Frontal cortex (tissue), 4 donors: ENCODE results near the gene PSMA2. TPM values are rescaled to one million over a fixed set of nuclear protein-coding genes. Genes with fewer than 3 reads are reported as not detected.
"Not testable (repeated sequence)": the region's sequence is repeated elsewhere in the genome, so short reads cannot be mapped to it uniquely, and the experiment has no call there.

ENCODE experiments used
- DNase-seq, 2 donors: peaks; one replicate each; pipeline ENCODE4 v3.0.0; 2012; ENCODE audit warnings: low spot score in 2 of 2
- FAIRE-seq: peaks from 2 replicates; lab custom pipeline; 2012; peaks lifted over from hg19 to GRCh38; lab: Jason Lieb, UNC
- total RNA-seq: library from RNA; depleted of rRNA; stranded (reverse); fragments of >200 nt; gene quantifications from one replicate; pipeline ENCODE4 v1.2.3, GENCODE V29; 2014
- donor health status: control.
- donor health status: control.
- donor health status: control.

Gene PSMA2
- total RNA-seq, 1 donor from 2014 or later, result 57.9 TPM

DNA sequence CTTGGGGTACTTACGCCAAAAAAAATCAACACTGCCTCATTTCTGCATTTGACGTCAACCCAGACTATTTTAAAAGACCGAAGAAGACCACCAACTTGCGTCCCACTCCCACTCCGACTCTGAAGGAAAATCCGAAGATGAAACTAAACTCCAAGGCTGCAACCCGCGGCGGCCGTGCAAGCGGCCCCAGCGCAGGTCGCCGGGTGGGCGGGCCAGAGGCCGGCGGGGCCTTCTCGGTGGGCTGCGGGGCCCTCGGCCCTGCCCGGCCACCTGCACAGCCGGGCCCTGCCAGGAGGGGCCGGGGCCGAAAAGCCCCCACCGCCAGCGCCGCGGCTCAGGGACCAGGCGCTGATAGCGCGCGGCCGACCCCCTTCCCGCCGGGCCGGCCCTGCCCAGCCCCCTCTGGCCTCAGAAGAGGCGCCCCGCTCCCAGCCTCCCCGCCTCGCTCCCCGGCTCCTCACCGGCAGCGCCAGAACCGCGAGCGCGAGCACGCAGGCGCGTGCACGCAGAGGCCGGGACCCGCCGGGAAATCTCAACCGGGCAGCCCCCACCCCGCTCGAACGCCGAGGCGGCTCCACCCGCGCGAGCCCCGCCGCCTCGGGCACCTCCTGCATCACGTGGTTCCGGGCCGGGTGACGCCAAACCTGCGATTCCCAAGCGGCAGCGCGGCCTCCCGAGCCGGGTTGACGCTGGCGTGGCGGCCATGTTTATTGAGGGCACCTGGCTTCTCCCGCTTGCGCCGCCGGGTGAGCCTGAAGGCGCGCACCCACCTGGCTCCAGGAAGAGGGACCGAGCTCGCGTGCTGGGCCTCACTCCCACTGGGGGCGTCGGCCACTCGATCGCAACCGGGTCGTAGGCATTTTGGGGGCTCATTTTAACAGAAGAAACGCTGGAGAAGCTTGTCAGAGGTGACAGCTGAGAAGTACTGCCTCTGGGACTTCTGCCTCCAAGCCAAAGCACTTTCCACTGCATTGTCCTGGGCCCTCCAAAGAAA lies 20.2 kb downstream of the PSMA2 start, which contains the start of gene C7orf25:
TSS of gene C7orf25 (minus strand) at position 617 of the 994 bp plus-strand sequence. CDS start 1,170 bp downstream, outside the sequence.
- DNase-seq (peak; percentile 95 to 97), FAIRE-seq (no peak)

DNA sequence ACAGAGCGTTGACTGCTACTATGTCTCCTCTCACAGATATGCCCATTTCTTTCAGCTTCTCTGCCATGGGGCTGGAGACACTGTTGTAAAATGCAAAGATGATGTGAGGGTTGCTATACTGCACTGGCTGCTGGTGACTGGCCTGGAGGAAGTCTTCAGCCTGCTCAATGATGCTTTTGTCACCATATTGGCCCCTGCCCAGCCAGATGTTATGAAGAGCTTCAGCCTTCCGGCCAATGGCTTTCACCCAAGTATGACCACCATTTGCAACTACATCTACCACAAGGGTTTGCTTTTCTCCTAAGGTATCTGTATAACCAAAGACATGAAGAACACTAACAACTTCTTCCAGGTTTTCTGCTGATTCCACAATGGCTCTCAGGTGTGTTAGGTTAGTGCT lies 21.7 kb downstream of the PSMA2 start:
- FAIRE-seq (no peak), DNase-seq (peak; percentile 14 to 37)

DNA sequence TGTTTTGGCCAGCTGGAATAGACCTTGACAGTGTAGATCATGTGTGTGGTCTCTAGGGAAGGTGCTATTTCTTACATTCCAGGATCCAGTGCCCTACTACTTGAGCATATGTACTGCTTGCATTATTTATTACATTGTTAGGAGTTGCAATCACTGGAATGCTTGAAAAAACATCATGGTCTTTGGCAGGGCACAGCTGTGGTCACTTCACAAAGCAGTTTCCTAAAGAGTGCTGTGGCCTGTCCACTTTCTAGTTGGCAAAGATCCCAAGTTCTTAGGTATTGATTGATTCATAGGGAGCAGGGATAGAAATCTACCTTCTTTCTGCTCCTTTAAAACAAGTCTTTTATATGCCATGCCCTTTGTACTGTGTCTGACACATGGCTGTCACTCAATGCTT lies 24.7 kb downstream of the PSMA2 start:
- DNase-seq, result no peak

DNA sequence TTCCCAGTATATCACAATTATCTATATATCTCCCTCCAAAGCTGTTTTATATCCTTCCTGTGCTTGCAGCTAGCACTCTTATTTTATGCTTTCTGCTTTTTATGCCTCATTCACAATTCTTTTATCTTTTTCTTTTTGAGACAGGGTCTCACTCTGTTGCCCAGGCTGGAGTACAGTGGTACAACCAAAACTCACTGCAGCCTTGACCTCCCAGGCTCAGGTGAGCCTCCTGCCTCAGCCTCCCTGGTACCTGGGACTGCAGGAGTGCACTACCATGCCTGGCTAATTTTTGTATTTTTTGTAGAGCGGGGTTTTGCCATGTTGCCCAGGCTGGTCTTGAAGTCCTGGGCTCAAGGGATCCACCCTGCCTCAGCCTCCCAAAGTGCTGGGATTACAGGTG lies 25.8 kb downstream of the PSMA2 start:
- FAIRE-seq, result no peak

More for the DNA sequence above, 24.7 kb downstream of the PSMA2 start:
- FAIRE-seq, result no peak

DNA sequence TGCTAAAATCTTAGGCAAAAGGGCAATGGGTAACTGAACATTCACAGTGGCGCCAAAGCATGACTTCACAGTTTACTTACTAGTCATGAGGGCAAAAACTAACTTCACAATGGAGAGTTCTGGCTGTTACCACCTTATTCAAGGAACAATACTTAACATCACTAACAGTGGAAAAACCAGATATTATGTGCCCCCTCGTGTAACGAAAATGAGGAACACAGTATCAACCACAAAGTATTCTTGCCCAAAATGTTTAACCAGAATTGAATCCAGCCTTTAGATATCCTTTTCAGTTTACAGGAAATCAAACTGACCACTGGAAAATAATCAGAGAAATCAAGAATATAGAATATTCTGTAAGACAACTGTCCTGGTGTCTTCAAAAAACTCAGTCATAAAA lies 29.6 kb downstream of the PSMA2 start:
- FAIRE-seq, result no peak

More for the DNA sequence above, 25.8 kb downstream of the PSMA2 start:
- DNase-seq, result no peak

DNA sequence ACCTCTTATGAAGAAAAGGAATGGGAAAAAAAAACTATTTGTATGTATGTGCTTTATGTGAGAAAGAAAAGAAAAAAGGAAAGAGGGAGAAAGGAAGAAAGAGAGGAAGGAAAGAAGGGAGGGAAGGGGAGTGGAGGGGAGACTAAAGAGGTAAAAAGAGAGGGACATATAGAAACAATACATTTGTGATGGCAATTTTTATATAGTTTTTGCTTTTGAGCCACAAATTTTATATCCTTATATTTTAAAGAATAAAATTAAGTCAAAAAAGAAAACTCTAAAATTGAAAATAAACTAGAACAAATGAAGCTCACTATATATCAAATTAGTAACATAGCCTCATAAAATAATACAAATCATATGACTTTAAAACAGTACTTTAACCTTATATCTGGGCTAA lies 31.1 kb downstream of the PSMA2 start:
- no peak for FAIRE-seq
- no peak for DNase-seq

More for the DNA sequence above, 29.6 kb downstream of the PSMA2 start:
- DNase-seq, result no peak

DNA sequence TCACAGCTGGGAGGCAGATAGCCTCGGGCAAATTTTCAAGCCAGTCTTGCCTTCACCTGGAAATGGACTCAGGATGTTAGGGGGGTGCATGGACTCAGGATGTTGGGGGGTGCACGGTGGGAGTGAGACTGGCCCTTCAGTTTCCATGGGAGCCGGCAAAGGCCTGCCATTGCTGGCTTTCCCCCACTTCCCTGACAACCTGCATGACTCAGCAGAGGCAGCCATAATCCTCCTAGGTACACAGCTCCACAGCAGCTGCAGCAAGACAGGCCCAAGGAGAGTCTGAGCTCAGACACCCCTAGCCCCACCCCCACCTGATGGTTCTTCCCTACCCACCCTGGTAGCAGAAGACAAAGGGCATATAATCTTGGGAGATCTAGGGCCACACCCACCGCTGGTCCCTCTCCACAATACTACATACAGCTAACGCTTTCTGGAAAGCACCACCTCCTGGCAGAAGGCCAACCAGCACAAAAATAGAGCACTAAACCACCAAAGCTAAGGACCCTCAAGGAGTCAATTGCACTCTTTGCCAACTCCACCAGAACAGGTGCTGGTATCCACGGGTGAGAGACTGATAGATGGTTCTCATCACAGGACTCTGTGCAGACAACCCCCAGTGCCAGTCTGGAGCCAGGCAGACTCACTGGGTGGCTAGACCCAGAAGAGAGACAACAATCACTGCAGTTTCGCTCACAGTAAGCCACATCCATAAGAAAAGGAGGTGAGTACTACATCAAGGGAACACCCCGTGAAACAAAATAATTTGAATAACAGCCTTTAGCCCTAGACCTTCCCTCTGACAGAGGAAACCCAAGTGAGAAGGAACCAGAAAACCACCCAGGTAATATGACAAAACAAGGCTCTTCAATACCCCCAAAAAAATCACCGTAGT lies 38.4 kb downstream of the PSMA2 start:
- no peak for FAIRE-seq
- DNase-seq, result no peak

DNA sequence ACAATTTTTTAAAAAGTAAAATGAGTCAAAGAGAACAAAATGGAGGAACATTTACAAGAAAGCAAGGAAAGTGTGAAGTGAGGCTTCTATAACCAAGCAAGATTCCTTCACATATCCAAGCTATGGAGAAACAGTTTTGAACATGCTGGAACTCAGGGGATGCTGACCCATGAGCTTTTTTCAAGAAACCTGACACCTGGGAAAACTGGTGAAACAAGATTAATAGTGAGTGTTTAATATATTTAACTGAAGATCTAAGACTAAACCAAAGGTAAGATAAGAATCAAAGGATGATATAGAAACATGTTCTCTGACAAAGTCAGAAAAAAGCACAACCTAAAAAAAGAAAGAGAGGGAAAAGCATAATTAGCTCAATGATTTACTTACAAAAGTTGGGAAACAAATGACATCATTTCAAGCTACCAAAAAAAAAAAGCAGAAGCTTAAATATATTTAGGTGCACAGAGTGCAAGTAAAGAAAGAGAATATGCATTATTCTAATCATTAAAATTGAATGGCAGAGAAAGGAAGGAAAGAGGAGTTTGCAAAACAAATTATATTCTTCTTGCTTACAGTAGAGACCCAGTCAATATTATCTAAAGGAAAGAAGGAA lies 45.0 kb downstream of the PSMA2 start:
- DNase-seq (no peak), FAIRE-seq (no peak)

DNA sequence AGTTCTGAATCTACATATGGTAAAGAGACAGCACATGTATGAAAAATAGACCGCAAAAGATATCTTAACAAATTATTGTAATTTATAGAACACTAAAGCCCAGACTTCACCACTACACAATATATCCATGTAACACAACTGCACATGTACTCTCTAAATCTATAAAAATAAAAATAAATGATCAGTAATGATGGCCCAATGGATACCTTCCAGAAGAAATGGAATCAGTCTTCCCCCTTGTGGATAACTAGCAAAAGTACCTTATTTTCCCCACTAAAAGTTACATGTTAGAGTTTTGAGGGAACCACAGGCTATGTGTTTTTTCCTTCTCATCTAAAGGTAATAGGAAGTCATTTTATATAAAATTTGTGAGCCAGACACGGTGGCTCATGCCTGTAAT lies 45.8 kb downstream of the PSMA2 start:
- DNase-seq, result no peak
- FAIRE-seq, result no peak

DNA sequence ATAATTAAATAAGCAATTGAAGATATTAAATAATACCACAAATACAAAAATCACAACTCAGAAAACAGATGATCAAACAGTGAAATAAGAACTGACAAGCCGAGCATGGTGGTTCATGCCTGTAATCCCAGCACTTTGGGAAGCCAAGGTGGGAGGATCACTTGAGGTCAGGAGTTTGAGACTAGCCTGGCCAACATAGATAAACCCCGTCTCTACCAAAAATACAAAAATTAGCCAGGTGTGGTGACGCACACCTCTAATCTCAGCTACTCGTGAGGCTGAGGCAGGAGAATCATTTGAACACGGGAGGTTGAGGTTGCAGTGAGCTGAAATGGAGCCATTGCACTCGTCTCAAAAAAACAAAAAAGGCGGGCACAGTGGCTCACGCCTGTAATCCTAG lies 46.8 kb downstream of the PSMA2 start:
- not testable (repeated sequence) for FAIRE-seq, DNase-seq

DNA sequence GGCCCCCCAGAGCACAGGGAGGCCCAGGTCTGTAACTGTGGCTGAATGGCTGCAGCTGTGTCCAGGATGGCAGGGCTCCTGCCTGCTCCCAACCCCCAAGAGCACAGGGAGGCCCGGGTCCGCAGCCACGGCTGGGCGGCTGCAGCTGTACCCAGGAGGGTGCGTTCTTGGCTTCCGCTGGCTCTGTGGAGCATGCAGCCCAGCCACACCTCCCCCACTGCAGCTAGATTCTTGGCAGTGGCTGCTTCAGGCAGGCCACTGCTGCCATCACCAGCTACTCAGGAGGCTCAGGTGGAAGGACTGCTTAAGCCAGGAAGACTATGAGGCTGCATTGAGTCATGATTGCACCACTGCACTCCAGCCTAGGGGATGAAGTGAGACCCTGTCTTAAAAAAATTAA lies 48.0 kb downstream of the PSMA2 start:
- FAIRE-seq, result no peak
- no peak for DNase-seq

DNA sequence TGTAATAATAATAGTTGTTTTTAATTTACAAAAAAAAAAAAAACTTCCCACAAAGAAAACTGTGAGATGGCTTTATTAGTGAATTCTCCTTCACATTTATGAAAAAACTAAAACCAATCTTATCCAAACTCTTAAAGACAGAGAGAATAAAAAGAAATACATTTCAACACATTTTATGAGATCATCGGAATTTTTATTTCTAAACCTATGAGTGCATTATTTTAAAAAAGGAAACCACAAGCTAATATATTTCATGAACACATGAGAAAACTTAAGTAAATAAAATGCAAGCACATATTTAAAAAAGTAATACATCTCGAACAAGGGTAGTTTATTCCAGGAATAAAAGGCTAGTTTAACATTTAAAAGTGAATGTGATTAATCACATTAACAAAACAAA lies 51.6 kb downstream of the PSMA2 start:
- FAIRE-seq, result no peak
- DNase-seq, result no peak

DNA sequence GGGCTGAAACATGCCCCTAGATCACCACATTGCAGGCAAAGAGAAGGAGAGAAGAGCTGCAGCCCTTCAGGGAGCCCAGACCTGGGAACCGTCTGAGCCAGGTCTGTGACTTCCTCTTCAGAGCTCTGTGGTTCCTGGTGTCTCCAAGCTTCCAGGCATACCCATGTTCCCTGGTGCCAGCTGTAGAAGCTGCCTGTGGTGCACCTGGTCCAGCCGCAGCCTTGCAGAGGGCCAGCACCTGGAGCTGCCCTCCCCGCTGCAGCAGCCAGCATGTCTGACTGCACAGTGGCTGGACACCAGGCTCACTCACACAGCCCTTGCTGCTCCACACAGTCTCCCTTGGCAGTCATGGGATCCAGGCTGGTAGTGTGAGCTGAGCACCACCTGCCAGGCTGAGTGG lies 53.7 kb downstream of the PSMA2 start:
- DNase-seq (no peak), FAIRE-seq (no peak)

DNA sequence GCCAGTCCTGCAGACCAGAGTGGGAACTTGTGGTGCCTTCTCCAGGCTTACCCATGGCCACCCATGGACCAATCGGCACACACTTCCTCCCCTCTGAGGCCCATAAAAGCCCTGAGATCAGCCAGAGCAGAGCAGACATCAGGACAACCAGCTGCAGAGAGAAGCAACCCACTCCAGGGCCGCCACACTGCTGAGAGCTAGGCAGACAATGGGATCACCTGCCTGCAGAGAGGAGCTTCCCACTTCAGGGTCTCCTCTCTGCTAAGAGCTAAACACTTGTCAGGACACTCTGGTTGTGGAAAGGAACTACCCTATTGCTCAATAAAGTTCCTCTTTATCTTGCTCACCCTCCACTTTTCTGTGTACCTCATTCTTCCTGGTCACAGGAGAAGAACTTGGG lies 54.1 kb downstream of the PSMA2 start:
- FAIRE-seq, result no peak
- no peak for DNase-seq

DNA sequence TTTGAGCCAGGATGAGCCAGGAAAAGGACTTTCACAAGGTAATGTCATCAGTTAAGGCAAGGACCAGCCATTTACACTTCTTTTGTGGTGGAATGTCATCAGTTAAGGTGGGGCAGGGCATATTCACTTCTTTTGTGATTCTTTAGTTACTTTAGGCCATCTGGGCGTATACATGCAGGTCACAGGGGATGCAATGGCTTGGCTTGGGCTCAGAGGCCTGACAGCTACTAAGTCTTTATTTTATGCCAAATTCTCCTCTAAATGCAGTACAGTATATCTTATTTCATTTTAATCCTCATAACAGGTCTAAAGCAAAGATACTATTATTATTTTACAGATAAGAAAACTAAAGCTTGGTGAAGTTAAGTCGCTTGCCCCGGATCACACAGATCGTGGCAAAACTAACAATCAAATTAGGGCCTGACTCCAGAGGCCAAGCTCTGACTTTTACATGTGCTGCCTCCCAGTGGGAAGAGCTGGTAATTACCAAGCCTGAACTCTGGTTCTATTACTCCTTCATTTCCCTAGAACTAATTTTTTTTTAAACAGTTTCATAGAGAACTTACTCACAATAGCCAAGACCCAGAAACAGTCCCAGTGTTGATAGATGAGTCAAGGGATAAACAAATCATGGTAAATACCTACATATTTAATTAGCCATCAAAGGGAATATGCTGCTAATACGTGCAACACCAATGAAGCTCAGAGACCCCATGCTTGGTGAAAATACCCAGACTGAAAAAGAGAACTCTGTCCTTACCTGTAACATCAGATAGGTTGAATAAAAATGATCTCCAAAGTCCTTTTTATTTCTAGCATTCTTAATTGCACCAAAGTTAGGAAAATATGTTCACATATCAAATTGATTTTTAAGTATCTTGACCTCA lies 55.5 kb downstream of the PSMA2 start:
- peak; percentile 61 for FAIRE-seq

DNA sequence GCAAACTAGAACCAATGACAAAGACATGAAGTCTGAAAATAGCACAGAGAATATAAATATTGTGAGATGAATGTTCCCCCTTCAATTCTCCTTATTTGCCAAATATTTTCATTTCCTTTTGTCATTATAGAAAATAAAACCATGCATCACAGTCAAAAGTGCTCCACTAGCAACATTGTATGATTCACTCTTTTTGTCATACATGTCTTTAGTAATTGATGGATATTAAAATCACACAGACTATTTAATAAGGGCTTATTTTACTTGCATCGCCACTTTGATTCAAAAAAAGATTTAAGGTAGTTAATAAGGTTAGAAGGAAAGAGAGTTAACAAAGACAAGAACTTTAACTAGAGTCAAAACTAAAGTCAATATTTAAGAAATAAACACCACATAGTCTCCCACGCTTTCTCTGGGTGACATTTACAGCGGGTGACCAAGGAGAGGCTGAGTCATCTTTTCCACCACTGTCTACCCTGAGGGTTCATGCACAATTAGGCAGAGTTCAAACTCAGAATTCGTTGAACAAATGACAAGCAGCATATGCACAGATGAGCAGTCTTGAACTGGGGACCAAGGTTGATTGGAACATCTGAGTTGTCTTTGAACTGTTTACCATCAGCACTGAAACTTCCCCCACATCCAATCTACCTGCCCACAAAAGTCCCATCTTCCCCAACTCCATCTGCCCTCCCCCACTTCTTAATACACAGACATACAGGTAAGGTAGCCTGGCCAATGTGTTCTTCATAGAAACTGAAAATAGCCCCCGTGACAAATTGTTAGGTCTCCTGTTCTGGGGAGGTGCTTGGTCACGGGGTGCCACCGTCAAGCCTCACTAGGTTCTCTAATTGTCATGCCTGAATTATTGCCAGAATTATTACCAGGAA lies 62.6 kb downstream of the PSMA2 start:
- no peak for DNase-seq

More for the DNA sequence above, 55.5 kb downstream of the PSMA2 start:
- peak in 1 of 2 donors; percentile 56 for DNase-seq

DNA sequence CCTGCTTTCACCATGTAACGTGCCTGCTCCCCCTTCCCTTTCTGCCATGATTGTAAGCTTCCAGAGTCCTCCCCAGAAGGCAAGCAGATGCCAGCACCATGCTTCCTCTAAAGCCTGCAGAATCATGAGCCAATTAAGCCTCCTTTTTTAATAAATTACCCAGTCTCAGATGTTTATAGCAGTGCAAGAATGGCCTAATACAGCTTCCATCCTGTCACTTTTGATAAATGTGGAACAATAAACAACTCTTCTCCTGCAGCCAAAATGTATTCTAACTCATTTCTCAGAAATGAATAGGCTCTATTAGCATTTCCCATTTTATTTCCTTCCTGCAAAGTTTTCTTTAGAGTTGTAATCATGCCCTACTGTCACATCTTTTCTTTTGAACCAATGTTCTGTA lies 63.5 kb downstream of the PSMA2 start:
- FAIRE-seq, result no peak

More for the DNA sequence above, 62.6 kb downstream of the PSMA2 start:
- FAIRE-seq, result no peak

More for the DNA sequence above, 63.5 kb downstream of the PSMA2 start:
- DNase-seq, result no peak
